GM23248 (cell line): ENCODE results near the gene BBLN. TPM values are rescaled to one million over a fixed set of nuclear protein-coding genes. Genes with fewer than 3 reads are reported as not detected.

Source experiments
- DNase-seq: peaks from one replicate; pipeline ENCODE4 v3.0.0-alpha.2; 2015
- H2AFZ ChIP-seq: fragments of 200-600 bp; sonication (generic); 2 replicates; pipeline ENCODE4 v1.6.1; 2016; ENCODE audit warnings: antibody characterized with exemption
- H3F3A ChIP-seq: fragments of 200-600 bp; sonication (generic); 2 replicates; pipeline ENCODE4 v1.6.1; 2016; ENCODE audit warnings: mild to moderate bottlenecking, antibody characterized with exemption, mixed run types; ENCODE audit not compliant: insufficient read depth
- H3K27ac ChIP-seq: fragments of 200-600 bp; sonication (generic); 2 replicates; pipeline ENCODE4 v1.5.1; 2016; ENCODE audit warnings: mild to moderate bottlenecking
- H3K27me3 ChIP-seq: fragments of 200-600 bp; sonication (generic); replicated peaks from 2 replicates; pipeline ENCODE4 v1.6.1; 2016; ENCODE audit warnings: mild to moderate bottlenecking; ENCODE audit not compliant: insufficient read depth
- H3K36me3 ChIP-seq: fragments of 200-600 bp; sonication (generic); 2 replicates; pipeline ENCODE4 v1.6.1; 2016; ENCODE audit warnings: low read depth, mild to moderate bottlenecking
- H3K4me1 ChIP-seq: fragments of 200-600 bp; sonication (generic); 2 replicates; pipeline ENCODE4 v1.6.1; 2016; ENCODE audit warnings: mild to moderate bottlenecking; ENCODE audit not compliant: insufficient read depth
- H3K4me2 ChIP-seq: fragments of 200-600 bp; sonication (generic); one replicate; pipeline ENCODE4 v1.6.1; 2016; ENCODE audit warnings: mild to moderate bottlenecking; ENCODE audit not compliant: unreplicated experiment
- H3K4me3 ChIP-seq: fragments of 200-600 bp; sonication (generic); 2 replicates; pipeline ENCODE4 v1.5.1; 2016; ENCODE audit warnings: mild to moderate bottlenecking
- H3K79me2 ChIP-seq: fragments of 200-600 bp; sonication (generic); 2 replicates; pipeline ENCODE4 v1.6.1; 2016; ENCODE audit warnings: mild to moderate bottlenecking; ENCODE audit not compliant: insufficient read depth
- H3K9ac ChIP-seq: fragments of 200-600 bp; sonication (generic); 2 replicates; pipeline ENCODE4 v1.6.1; 2016; ENCODE audit warnings: mild to moderate bottlenecking
- H3K9me2 ChIP-seq: fragments of 200-600 bp; sonication (generic); 2 replicates; pipeline ENCODE4 v1.6.1; 2016; ENCODE audit warnings: mixed run types, mild to moderate bottlenecking, moderate library complexity; ENCODE audit not compliant: insufficient read depth
- H3K9me3 ChIP-seq: fragments of 200-600 bp; sonication (generic); one replicate; pipeline ENCODE4 v1.6.1; 2017; ENCODE audit warnings: low read depth
- H4K20me1 ChIP-seq: fragments of 200-600 bp; sonication (generic); 2 replicates; pipeline ENCODE4 v1.6.0; 2016; ENCODE audit not compliant: insufficient read depth
- EZH2 ChIP-seq: fragments of 200-600 bp; sonication (generic); IDR thresholded peaks from 2 replicates; pipeline ENCODE4 v1.6.1; 2018; ENCODE audit warnings: antibody characterized with exemption, mild to moderate bottlenecking; ENCODE audit not compliant: insufficient read depth, poor library complexity, severe bottlenecking
- EZH2phosphoT487 ChIP-seq: fragments of 200-600 bp; sonication (generic); IDR thresholded peaks from 2 replicates; pipeline ENCODE4 v1.6.1; 2018; ENCODE audit warnings: antibody characterized with exemption, moderate library complexity, mild to moderate bottlenecking, low read depth; ENCODE audit not compliant: insufficient read depth
- WGBS, 2 experiments: methylation state at CpG; one replicate each; pipeline ENCODE4 v1.1.6; 2015 to 2017; ENCODE audit warnings: low lambda C conversion rate in 2 of 2, low coverage in 1 of 2; ENCODE audit errors: missing lambda C conversion rate in 2 of 2; 5-methylcytosine and 5-hydroxymethylcytosine counted together
- in situ Hi-C: fragments of 300-500 bp; cut with MboI; formaldehyde crosslinking; loops from 2 replicates; pipeline ENCODE4 v1.15.0; 2020
- polyA plus RNA-seq: library from polyadenylated mRNA; unstranded; fragments of >200 nt; fragmentation: Nextera tagmentation; extraction: Ambion mirVana; gene quantifications from 2 replicates; pipeline ENCODE4 v1.2.1, GENCODE V29; 2016
- total RNA-seq: library from RNA; depleted of rRNA; stranded (reverse); fragments of >200 nt; shearing (Covaris generic); gene quantifications from 2 replicates; pipeline ENCODE4 v1.2.3, GENCODE V29; 2014

The BBLN gene
- total and polyA plus RNA-seq, 2 experiments from 2014 or later, result 137 to 315 TPM

DNA sequence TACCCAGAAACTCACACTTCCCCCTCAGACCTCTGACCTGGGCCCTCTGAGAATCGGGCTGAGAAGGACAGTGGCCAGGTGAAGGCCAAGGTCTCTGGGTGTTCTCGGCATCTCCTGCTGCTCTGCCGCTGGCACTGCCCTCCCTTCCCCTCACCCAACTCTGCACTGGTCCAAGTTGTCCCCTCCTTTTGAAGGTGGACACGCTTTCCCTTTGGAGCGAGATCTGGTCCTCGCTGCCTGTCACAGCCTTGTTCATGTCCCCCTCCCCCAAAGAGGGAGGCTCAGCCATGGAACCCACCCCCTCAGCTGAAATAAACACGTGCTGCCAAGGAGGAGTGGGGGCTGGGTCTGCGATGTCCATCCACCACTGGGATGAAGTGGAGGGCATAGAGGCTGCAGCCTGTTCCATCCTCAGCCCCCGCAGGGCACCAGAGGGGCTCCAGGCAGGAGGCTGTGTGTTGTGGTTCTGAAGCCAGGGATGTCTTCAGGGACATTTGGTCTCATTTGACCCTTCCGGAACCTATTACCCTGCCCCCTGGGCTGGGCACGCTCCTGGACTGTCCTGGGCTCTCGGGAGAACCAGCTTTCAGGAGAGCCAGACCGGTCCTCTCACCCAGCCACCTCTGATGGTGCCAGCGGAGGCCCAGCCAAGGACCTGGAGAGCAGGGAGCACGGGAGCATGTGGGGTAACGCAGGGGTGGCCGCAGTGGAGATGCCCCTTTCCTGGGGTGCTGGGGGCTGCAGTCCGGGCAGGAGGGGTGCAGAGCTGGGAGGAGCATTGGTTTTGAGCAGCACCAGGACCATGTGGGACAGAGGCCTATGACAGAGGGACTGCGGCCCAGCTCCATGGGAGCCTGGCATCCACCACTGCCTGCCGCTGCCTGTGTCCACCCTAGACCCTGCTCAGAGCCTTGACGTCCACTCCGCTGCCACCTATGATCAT is 15.6 kb upstream of the BBLN start:
- no peaks in the 10 kb centered on the region for H3K9me2 ChIP-seq
- H3K27ac ChIP-seq, result no peak overlapping the region
- H4K20me1 ChIP-seq, result no peaks in the 10 kb centered on the region
- WGBS, 2 experiments, result 72 to 77% methylated on average over 22 of the region's 22 CpGs
- 0 out of 2 replicates have a peak, but pooled peaks cover 3% of the 10 kb centered on the region for H3K4me1 ChIP-seq
- no peaks in the 10 kb centered on the region for H3K27me3 ChIP-seq
- no peak for DNase-seq
- no peaks in the 10 kb centered on the region for H3K9me3 ChIP-seq
- no peaks in the 10 kb centered on the region for H3K36me3 ChIP-seq
- TF ChIP-seq EZH2phosphoT487 (no peak), EZH2 (no peak)
- H3K79me2 ChIP-seq, result no peaks in the 10 kb centered on the region
- H2AFZ ChIP-seq, result no peak overlapping the region
- no peaks in the 10 kb centered on the region for H3F3A ChIP-seq
- H3K4me2 ChIP-seq, result no peak overlapping the region
- in situ Hi-C loops, result no loop called here
- no peak overlapping the region for H3K4me3 ChIP-seq
- no peak overlapping the region for H3K9ac ChIP-seq

DNA sequence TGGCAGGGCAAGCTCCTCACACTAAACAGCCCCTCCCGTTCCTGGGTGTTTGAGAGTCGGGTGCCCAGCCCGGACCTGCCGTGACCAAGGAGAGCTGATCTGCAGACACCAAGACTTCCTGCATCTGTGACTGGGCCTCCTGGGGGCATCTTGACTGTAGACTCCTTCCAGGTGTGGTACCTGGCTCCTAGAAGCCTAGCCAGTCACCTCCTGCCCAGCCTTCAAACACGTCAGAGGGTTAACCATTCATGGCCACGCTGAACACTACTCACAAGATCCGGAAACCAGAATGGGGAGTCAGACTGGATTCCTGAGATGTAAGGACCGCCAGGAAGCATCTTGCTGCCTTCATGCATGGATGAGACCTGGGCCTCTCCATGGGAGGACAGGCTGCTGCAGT is 14.5 kb upstream of the BBLN start:
- Histone ChIP-seq H3K4me1 (0 out of 2 replicates have a peak, but pooled peaks cover 3% of the 10 kb centered on the region), H3K9me3 (no peaks in the 10 kb centered on the region), H3K4me2 (no peak overlapping the region), H3K27ac (no peak overlapping the region), H4K20me1 (no peaks in the 10 kb centered on the region), H3F3A (no peaks in the 10 kb centered on the region), H3K9me2 (no peaks in the 10 kb centered on the region), H3K36me3 (no peaks in the 10 kb centered on the region), H3K79me2 (no peaks in the 10 kb centered on the region), H2AFZ (no peak overlapping the region), H3K4me3 (no peak overlapping the region), H3K27me3 (no peaks in the 10 kb centered on the region), H3K9ac (no peak overlapping the region)
- in situ Hi-C loops, result no loop called here
- DNase-seq, result no peak
- no peak for TF ChIP-seq EZH2phosphoT487
- no peak for TF ChIP-seq EZH2
- WGBS, 2 experiments, result 37 to 49% methylated on average over 8 of the region's 8 CpGs

- Histone ChIP-seq H3K36me3 (no peaks in the 10 kb centered on the region), H3K4me1 (0 out of 2 replicates have a peak, but pooled peaks cover 3% of the 10 kb centered on the region), H2AFZ (no peak overlapping the region), H4K20me1 (no peaks in the 10 kb centered on the region), H3K9me2 (no peaks in the 10 kb centered on the region), H3K4me2 (no peak overlapping the region), H3K4me3 (no peak overlapping the region), H3K9ac (no peak overlapping the region), H3K9me3 (no peaks in the 10 kb centered on the region), H3K27me3 (no peaks in the 10 kb centered on the region), H3F3A (no peaks in the 10 kb centered on the region), H3K27ac (no peak overlapping the region), H3K79me2 (no peaks in the 10 kb centered on the region)
- TF ChIP-seq EZH2 (no peak), EZH2phosphoT487 (no peak)
- no peak for DNase-seq
- in situ Hi-C loops, result no loop called here
- WGBS, 2 experiments, result 54 to 57% methylated on average over 10 to 13 of the region's 13 CpGs
Measured at GRCh38 chr9:128145951-128146351, 14.1 kb upstream of the BBLN start.

- no peaks in the 10 kb centered on the region for H3K9me2 ChIP-seq
- H3K36me3 ChIP-seq, result no peaks in the 10 kb centered on the region
- H2AFZ ChIP-seq, result no peak overlapping the region
- H3K79me2 ChIP-seq, result no peaks in the 10 kb centered on the region
- no peaks in the 10 kb centered on the region for H4K20me1 ChIP-seq
- in situ Hi-C loops, result no loop called here
- DNase-seq, result no peak
- no peak overlapping the region for H3K27ac ChIP-seq
- H3K9ac ChIP-seq, result no peak overlapping the region
- 77 to 86% methylated on average over 7 to 8 of the region's 8 CpGs for WGBS, 2 experiments
- H3K9me3 ChIP-seq, result no peaks in the 10 kb centered on the region
- H3K27me3 ChIP-seq, result no peaks in the 10 kb centered on the region
- H3K4me3 ChIP-seq, result no peak overlapping the region
- no peak overlapping the region for H3K4me2 ChIP-seq
- H3F3A ChIP-seq, result no peaks in the 10 kb centered on the region
- TF ChIP-seq EZH2phosphoT487, result no peak
- 0 out of 2 replicates have a peak, but pooled peaks cover 3% of the 10 kb centered on the region for H3K4me1 ChIP-seq
Measured at GRCh38 chr9:128146591-128147120, 13.4 kb upstream of the BBLN start.
